ENCODE measurements around the gene SAMD7.
A peak's percentile ranks its signal among the peaks of the same experiment; 100 is the strongest.

Gene SAMD7

GRCh38 chr3:169948559-169949448 is 37.4 kb downstream of the SAMD7 start:
- TF ChIP-seq, protein P1, sequence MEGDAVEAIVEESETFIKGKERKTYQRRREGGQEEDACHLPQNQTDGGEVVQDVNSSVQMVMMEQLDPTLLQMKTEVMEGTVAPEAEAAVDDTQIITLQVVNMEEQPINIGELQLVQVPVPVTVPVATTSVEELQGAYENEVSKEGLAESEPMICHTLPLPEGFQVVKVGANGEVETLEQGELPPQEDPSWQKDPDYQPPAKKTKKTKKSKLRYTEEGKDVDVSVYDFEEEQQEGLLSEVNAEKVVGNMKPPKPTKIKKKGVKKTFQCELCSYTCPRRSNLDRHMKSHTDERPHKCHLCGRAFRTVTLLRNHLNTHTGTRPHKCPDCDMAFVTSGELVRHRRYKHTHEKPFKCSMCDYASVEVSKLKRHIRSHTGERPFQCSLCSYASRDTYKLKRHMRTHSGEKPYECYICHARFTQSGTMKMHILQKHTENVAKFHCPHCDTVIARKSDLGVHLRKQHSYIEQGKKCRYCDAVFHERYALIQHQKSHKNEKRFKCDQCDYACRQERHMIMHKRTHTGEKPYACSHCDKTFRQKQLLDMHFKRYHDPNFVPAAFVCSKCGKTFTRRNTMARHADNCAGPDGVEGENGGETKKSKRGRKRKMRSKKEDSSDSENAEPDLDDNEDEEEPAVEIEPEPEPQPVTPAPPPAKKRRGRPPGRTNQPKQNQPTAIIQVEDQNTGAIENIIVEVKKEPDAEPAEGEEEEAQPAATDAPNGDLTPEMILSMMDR (IDR thresholded peaks at IDR 0.05; ENCODE audit: extremely low read depth, missing control alignments): no peak
- no peak for DNase-seq (ENCODE audit: low spot score)

DNA sequence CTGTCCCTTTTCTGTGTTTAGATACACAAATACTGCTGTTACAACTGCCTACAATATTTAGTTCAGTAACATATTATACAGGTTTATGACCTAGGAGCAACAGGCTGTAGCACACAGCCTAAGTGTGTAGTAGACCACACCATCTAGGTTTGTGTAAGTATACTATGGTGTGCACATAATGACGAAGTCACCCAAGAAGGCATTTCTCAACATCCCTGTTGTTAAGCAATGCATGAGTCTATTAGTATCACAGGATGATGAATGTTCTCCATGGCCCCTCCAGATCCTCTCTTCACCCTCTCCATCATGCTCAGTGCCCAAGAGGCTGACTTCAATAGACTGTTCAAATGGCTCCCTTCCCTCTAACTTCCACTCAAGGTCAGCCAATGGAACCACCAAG is 40.7 kb downstream of the SAMD7 start:
- no peak for DNase-seq (ENCODE audit: low spot score)
- TF ChIP-seq, protein P1 (IDR thresholded peaks at IDR 0.05; ENCODE audit: extremely low read depth, missing control alignments): no peak

DNA sequence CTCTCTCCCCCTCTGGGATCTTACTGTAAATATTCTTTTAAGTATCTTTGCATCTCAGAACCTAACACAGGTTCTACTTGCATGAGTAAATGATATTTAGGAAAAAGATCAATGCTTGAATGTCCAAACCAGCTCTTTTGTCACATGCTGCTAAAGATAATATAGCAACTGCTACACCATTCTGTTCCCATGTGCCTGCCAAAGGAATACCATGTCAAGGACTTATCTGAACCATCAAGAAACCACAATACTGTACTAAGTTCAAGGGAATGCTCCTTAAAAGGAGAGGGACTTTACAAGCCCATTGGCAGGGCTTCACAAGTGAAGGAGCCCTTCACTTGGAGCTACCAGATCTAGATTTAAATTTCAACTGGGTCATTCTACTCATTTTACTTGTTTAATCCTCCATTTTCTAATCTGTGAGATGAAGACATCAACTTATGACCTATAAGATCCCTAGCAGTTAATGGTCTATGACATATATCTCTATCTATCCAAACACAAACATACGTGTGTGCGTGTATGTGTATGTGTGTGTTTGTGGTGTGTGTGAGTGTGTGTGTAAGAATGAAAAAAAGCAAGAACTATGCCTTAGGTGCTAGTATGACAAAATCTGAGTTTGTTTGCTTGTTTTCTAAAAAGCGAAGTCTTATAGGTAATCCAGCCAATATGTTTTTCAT is 42.2 kb downstream of the SAMD7 start:
- DNase-seq (ENCODE audit: low spot score): no peak
- TF ChIP-seq, protein P1 (IDR thresholded peaks at IDR 0.05; ENCODE audit: extremely low read depth, missing control alignments): no peak

DNA sequence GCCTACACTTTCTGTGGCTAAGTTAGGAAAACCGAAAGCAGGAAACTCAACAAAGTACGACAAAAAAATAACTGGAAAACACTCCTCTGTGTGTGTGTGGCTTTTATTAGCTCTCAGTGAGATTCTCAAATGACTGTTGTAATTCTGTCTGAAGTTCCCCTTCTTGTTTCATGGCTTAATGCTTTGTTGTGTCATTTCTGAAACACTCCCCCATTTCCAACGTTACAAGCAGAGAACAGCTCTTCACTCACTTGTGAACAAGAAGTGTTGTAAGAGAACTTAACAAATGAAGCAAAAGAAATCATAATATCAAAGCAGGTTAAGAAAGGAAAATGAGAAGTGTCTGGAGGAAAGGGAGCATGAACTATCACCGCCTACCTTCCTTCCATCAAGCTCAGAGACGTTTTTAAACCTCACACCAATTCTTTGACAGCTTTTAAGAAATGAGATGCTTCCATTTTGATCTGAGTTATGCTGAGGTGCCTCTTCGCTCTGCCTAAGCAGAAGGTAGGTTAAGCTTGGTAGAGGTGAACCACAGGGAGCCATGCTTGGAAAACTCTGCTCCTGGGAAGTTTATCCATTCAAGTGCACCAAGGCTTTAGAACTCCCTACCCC is 42.9 kb downstream of the SAMD7 start:
- peak; percentile 39 for DNase-seq (ENCODE audit: low spot score)
- TF ChIP-seq, protein P1 (IDR thresholded peaks at IDR 0.05; ENCODE audit: extremely low read depth, missing control alignments): no peak

DNA sequence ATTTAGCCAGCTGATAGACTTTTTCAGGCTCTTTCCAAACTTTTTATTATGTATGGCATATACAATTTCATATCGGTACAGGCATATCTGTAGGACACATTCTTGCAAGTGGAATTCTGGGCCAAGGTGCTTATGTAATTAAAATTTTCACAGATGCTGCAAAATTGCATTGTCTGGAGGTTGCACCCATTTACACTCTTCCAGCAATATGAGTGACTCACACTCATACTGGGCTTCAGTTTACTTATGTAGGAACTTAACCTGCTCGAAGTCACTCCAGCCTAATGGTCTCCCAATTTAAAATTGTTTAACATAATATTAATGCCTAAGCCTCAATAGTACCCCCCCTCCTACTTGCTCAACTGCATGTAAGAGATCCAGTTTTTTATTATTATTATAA is 44.0 kb downstream of the SAMD7 start:
- TF ChIP-seq, protein P1 (IDR thresholded peaks at IDR 0.05; ENCODE audit: extremely low read depth, missing control alignments): no peak
- no peak for DNase-seq (ENCODE audit: low spot score)

- DNase-seq (ENCODE audit: low spot score): no peak
- TF ChIP-seq, protein P1 (IDR thresholded peaks at IDR 0.05; ENCODE audit: extremely low read depth, missing control alignments): no peak
These were observed 52.8 kb downstream of the SAMD7 start for GRCh38 chr3:169964176-169964575.

Data from GM20000 (cell line).